Mesothelial cell of epicardium (in vitro differentiated cells): ENCODE measurements around the gene GAPDHS. TPM values are rescaled to one million over a fixed set of nuclear protein-coding genes. Genes with fewer than 3 reads are reported as not detected.
A peak's percentile ranks its signal among the peaks of the same experiment; 100 is the strongest.

Experiments
- DNase-seq, 2 experiments: peaks; one replicate each; pipeline ENCODE4 v3.0.0; 2021; ENCODE audit warnings: low spot score in 2 of 2; ENCODE audit not compliant: unreplicated experiment in 2 of 2
- H3K27ac Mint-ChIP-seq: 2 replicates; pipeline ENCODE4 v1.8.0; 2021; ENCODE audit warnings: mixed read lengths
- H3K27me3 Mint-ChIP-seq: 2 replicates; pipeline ENCODE4 v1.8.0; 2021; ENCODE audit warnings: low read depth, mixed read lengths
- H3K36me3 Mint-ChIP-seq: 2 replicates; pipeline ENCODE4 v1.8.0; 2021; ENCODE audit warnings: mixed read lengths
- H3K4me1 Mint-ChIP-seq: 2 replicates; pipeline ENCODE4 v1.8.0; 2021; ENCODE audit warnings: mixed read lengths
- H3K4me3 Mint-ChIP-seq: 2 replicates; pipeline ENCODE4 v1.8.0; 2021; ENCODE audit warnings: mild to moderate bottlenecking, moderate library complexity, mixed read lengths
- H3K9me3 Mint-ChIP-seq: 2 replicates; pipeline ENCODE4 v1.8.0; 2021; ENCODE audit warnings: mixed read lengths
- total RNA-seq: library from RNA; stranded (reverse); gene quantifications from 3 replicates; pipeline ENCODE4 v1.2.1, GENCODE V29; 2021
- TF ChIP-seq, protein P1 (sequence below): fragments of 200-600 bp; sonication (generic); IDR thresholded peaks from one replicate; pipeline ENCODE4 v1.5.0; 2021; ENCODE audit warnings: antibody characterized with exemption; ENCODE audit not compliant: unreplicated experiment

GAPDHS gene
- total RNA-seq, 1 donor from 2014 or later: not detected

DNA sequence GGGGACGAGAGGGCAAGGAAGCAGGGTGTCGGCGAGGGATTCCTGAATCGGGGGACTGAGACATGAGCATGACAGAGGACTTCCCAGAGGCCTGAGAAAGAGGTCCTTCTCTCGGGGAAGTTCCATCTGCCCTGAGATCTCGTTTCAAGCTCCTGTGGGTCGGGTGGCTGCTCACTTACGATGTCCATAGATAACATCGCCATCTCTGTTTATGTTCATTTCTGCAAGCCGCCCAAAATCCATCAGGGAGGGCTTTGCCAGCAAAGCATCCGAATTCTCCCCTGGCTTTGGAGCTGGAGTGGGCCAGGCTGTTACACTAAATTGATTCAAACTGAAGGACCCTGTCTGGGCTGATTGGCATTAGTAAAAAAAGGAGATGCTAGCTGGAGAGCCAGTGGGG is 25.7 kb upstream of the GAPDHS start:
- DNase-seq: no peak
- H3K4me1 Mint-ChIP-seq: peaks cover 15% of the 10 kb centered on the region
- no peak overlapping the region for H3K27ac Mint-ChIP-seq
- no peak overlapping the region for H3K4me3 Mint-ChIP-seq
- TF ChIP-seq, protein P1, sequence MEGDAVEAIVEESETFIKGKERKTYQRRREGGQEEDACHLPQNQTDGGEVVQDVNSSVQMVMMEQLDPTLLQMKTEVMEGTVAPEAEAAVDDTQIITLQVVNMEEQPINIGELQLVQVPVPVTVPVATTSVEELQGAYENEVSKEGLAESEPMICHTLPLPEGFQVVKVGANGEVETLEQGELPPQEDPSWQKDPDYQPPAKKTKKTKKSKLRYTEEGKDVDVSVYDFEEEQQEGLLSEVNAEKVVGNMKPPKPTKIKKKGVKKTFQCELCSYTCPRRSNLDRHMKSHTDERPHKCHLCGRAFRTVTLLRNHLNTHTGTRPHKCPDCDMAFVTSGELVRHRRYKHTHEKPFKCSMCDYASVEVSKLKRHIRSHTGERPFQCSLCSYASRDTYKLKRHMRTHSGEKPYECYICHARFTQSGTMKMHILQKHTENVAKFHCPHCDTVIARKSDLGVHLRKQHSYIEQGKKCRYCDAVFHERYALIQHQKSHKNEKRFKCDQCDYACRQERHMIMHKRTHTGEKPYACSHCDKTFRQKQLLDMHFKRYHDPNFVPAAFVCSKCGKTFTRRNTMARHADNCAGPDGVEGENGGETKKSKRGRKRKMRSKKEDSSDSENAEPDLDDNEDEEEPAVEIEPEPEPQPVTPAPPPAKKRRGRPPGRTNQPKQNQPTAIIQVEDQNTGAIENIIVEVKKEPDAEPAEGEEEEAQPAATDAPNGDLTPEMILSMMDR: no peak
- peaks cover 10% of the 10 kb centered on the region for H3K36me3 Mint-ChIP-seq
- peaks cover 6% of the 10 kb centered on the region for H3K27me3 Mint-ChIP-seq
- H3K9me3 Mint-ChIP-seq: no peaks in the 10 kb centered on the region

DNA sequence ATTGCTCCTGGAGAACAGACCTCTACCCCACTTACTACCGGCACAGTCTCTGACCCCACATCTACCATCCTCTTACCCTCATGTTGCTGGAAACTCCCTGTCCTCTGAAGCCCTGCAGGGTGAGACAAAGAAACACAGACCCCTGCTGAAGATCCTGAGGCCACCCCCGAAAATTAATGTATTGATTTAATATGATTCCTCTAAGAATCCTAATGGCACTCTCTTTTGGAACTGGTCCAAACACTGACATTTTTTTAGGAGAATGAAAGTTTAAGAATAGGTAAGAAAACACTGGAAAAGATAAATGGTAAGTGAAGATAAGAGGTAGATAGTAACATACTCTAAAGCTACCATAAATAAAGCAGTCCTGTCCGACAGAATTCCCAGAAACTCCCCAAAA is 25.1 kb upstream of the GAPDHS start:
- TF ChIP-seq, protein P1: no peak
- H3K9me3 Mint-ChIP-seq: no peaks in the 10 kb centered on the region
- peaks cover 15% of the 10 kb centered on the region for H3K4me1 Mint-ChIP-seq
- H3K36me3 Mint-ChIP-seq: peaks cover 8% of the 10 kb centered on the region
- no peak for DNase-seq
- H3K27ac Mint-ChIP-seq: no peak overlapping the region
- peaks cover 12% of the 10 kb centered on the region for H3K27me3 Mint-ChIP-seq
- no peak overlapping the region for H3K4me3 Mint-ChIP-seq

- Mint-ChIP-seq H3K27me3 (peaks cover 22% of the 10 kb centered on the region), H3K27ac (peak overlapping the region; percentile 98), H3K4me3 (peak overlapping the region; percentile 97), H3K36me3 (peaks cover 7% of the 10 kb centered on the region), H3K9me3 (no peaks in the 10 kb centered on the region), H3K4me1 (peaks cover 15% of the 10 kb centered on the region)
- no peak for DNase-seq
- TF ChIP-seq, protein P1: no peak
Measured at GRCh38 chr19:35509018-35509652, 24.1 kb upstream of the GAPDHS start.

- Mint-ChIP-seq H3K4me3 (peak overlapping the region; percentile 97), H3K36me3 (peaks cover 7% of the 10 kb centered on the region), H3K4me1 (peaks cover 15% of the 10 kb centered on the region), H3K9me3 (no peaks in the 10 kb centered on the region), H3K27me3 (peaks cover 26% of the 10 kb centered on the region), H3K27ac (peak overlapping the region; percentile 98)
- TF ChIP-seq, protein P1: peak; percentile 98
- DNase-seq: peak; percentile 79 to 97
Measured at GRCh38 chr19:35509861-35510625, 23.2 kb upstream of the GAPDHS start.

GRCh38 chr19:35510626-35510964 is 22.7 kb upstream of the GAPDHS start:
- Mint-ChIP-seq H3K36me3 (peaks cover 2% of the 10 kb centered on the region), H3K4me1 (peaks cover 15% of the 10 kb centered on the region), H3K27me3 (peaks cover 26% of the 10 kb centered on the region), H3K4me3 (peak overlapping the region; percentile 97), H3K9me3 (no peaks in the 10 kb centered on the region), H3K27ac (peak overlapping the region; percentile 98)
- DNase-seq: no peak
- TF ChIP-seq, protein P1: peak; percentile 53
